ENCODE measurements around the gene SPDYC.

DNA sequence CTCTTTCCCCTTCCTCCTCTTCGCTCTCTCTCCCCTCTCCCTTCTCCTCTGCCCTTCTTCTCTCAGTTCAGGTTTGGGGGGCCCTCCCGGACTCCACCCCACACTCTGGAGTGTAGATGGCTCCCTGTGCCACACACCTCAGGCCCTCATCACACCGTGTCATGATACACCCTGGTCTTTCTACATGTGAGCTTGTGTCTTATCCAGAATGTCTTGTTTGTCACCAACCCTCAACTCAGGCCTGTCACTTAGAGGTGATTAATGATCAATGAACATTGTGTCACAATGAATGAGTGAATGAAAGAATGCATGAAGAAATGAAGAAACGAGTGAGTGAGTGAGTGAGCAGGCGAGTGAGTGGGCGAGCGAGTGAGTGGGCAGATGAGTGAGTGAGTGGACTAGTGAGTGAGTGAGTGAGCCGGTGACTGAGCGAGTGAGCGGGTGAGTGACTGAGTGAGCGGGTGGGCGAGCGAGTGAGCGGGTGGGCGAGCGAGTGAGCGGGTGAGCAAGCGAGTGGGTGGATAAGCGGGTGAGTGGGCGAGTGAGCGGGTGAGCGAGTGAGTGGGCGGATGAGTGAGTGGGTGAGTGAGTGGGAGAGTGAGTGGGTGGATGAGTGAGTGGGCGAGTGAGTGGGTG lies 45.5 kb downstream of the SPDYC start:
- TF ChIP-seq, protein P1, sequence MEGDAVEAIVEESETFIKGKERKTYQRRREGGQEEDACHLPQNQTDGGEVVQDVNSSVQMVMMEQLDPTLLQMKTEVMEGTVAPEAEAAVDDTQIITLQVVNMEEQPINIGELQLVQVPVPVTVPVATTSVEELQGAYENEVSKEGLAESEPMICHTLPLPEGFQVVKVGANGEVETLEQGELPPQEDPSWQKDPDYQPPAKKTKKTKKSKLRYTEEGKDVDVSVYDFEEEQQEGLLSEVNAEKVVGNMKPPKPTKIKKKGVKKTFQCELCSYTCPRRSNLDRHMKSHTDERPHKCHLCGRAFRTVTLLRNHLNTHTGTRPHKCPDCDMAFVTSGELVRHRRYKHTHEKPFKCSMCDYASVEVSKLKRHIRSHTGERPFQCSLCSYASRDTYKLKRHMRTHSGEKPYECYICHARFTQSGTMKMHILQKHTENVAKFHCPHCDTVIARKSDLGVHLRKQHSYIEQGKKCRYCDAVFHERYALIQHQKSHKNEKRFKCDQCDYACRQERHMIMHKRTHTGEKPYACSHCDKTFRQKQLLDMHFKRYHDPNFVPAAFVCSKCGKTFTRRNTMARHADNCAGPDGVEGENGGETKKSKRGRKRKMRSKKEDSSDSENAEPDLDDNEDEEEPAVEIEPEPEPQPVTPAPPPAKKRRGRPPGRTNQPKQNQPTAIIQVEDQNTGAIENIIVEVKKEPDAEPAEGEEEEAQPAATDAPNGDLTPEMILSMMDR (IDR thresholded peaks at IDR 0.05; ENCODE audit: poor library complexity) = no peak
- TF ChIP-seq EZH2phosphoT487 (IDR thresholded peaks at IDR 0.05; ENCODE audit: low read depth, severe bottlenecking, unreplicated experiment) (no peak), EZH2 (IDR thresholded peaks at IDR 0.05; ENCODE audit: borderline replicate concordance) (no peak)

Data from hepatocyte (in vitro differentiated cells).